Fibroblast of skin of right biceps (primary cell): Measurements from ENCODE around the gene CHST8.

Experiments used
- DNase-seq: peaks from one replicate; pipeline ENCODE4 v3.0.0-alpha.2; 2013

The CHST8 gene

GRCh38 chr19:33674626-33675367 lies 53.0 kb downstream of the CHST8 start:
- no peak for DNase-seq

DNA sequence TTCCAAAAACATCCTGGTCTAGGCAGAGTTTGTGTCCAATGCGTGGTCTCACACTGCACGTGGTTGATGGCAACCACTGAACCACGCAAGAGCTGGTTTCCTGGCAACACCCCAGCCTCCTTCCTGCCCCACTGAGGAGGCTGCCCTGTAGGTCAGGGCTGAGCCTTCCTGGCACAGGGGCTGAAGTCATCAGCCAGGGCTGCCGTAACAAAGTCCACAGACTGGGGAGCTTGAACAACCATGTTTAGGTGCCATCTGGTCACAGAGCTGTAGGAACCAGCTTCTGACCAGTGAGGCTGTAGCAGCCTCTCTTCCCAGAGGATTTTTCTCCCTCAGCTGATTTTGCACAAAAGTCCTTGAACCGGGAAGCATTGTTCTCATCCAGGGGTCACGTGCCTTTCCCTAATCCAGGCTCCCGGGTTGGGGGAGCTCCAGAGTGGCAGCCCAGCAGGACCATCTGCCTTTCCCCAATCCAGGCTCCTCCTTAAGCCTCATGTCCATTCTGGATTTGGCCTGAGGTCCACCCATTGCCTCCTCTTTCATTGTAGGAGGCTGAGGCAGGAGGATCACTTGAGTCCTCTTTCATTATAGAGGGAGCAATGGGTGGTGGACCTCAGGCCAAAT lies 53.9 kb downstream of the CHST8 start:
- DNase-seq = no peak

- DNase-seq = no peak
These were observed 55.4 kb downstream of the CHST8 start for GRCh38 chr19:33676999-33677665.

DNA sequence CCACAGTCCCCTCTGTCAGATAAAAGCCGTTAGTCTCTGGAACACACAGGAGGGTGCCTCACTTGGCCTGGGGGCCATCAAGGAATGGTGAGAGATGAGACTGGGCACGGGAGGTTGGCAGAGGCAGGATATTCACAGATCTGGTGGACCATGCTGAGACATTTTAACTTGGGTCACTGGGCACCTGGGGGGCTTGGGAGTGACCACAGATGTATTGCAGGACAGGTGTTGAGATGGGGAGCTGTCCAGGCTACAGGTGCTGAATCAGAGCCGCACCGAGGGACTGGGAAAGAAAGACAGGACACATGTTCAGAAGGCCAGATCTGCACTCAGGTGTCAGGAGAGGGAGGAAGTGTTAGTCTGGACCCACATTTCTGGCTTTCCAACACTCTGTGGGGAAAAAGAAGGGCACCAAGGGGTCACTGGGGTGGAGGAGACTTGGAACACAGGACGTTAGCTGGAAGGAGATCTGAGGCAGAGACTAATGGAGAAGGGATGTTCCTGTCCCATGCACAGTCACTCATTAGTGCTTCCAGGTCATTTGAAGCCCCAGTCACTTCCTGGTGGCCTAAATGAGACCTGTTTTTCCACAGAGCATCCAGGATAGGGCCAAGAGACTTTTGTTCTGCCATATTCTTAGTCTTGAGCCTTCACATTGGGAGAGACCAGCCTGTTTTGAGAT lies 56.1 kb downstream of the CHST8 start:
- DNase-seq = no peak

DNA sequence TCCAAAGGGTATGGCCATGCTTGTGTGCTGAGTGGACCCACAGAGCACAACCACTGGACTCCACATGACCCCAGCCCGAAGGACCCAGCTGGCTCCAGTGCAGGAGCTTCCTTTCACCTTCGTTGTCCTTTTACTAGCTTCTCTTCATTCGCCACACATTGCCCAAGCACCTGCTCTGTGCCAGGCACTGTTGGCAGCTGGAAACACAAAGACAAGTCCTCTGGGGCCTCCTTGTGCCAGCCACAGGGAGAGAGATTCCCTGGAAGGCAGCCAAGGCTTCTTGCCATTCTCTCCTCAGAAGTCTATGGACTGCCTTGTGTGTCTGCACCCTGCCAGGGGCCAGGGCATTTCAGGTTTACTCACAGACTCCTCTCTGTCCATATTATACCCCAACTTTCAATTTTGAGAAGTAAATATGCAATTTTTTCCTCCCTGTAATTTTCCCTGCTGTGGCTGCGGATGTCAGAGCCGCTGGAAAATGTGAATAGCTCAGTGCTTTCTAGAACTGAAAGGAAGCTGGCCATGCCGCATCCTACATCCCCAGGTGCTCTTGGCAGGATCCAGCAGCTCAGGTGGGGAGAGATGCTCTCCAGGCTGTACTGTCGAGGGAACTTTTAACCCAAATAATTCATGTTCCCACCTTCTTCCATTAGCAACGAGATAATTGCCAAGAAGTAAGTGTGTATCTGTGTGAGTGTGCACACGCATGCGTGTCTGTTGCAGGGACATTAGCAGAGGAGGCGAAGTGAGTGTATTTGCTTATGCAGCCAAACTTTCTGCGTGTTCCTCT lies 57.2 kb downstream of the CHST8 start:
- no peak for DNase-seq

GRCh38 chr19:33679696-33680095 lies 57.9 kb downstream of the CHST8 start:
- DNase-seq = no peak

GRCh38 chr19:33681081-33681680 lies 59.4 kb downstream of the CHST8 start:
- DNase-seq = no peak

DNA sequence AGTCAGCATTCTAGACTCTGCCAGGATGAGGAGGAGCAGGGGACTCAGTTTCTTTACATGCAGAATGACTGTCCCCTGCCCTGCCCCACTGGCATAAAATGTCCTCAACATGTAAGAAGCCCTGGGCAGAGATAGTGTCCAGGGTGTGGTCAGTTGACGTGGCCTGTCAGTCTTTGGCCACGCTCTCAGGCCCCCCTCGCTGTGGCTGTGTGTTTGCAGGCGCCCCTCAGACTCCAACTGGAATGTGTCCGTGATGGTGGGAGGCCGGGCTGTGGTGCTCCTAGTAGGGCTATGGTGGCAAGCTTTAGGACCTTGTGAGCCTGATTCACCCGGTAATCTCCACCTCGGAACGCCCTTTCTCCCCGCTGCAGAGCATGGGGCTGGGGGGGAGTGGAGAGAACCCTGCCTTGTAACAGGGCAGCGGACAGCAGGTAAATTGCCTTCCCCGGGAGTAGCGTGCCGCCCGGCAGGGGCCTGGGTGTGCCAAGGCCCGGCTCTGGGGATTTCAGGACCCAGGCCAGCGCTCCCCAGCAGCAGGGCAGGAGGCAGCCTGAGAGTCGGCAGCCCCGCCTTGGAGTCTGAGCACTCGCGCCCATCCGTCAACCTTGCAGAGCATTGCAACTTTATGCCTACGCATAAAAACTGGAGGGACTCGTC lies 62.3 kb downstream of the CHST8 start:
- DNase-seq = peak; percentile 26

- no peak for DNase-seq
These were observed 62.9 kb downstream of the CHST8 start for GRCh38 chr19:33684538-33685232.

DNA sequence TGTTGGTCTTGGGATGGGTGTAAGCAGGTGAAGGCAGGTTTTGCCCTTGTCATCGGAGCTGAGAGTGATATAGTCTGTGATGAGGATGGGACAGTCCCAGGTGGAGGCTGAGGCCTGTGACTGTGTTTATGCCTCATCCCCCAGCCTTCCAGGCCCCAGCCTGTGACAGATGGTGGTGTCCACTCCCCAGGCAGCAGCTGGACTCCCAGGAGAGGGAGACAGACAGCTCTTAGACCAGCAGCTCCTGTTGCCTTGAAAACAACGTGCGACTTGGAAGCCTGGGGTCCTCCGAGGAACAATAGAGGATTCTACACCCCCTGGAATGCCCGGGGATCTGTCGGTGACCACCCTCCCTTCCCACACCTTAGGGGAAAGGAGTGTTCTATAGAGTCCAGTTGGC lies 63.8 kb downstream of the CHST8 start:
- no peak for DNase-seq

GRCh38 chr19:33686262-33686661 lies 64.5 kb downstream of the CHST8 start:
- no peak for DNase-seq

- no peak for DNase-seq
These were observed 65.1 kb downstream of the CHST8 start for GRCh38 chr19:33686687-33687480.

DNA sequence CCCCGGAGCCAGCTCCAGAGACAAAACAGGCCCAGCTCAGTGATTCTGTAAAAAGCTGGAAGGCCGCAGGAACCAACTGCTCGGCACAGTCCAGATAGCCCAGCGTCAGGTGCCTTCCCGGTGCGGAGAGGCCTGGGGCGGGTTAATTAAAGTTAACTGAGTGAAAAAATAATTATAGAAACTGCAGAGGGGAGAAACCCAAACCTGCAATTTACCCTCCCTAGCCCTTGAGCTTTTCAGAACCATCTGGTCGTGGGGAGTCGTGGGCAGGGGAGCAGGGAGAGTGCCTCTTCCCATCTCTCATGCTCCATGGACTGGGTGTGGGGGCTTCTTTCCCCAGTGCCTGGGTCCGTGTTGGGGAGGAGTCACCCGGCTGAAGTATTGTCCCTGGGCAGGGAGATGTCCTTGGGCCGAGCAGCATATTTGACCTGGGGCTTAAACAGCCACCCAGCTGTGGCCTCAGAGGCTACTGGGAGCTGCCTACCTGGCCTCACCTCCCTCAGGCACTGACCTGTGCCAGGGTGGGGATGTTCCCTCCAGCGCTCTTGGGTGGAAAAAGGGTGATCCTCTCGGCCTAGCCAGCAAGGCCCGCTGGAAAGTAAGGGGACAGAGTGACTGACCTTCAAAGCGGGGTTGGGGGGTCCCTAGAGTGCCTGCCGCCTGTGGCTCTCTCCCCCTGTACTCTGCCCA lies 65.9 kb downstream of the CHST8 start:
- no peak for DNase-seq

DNA sequence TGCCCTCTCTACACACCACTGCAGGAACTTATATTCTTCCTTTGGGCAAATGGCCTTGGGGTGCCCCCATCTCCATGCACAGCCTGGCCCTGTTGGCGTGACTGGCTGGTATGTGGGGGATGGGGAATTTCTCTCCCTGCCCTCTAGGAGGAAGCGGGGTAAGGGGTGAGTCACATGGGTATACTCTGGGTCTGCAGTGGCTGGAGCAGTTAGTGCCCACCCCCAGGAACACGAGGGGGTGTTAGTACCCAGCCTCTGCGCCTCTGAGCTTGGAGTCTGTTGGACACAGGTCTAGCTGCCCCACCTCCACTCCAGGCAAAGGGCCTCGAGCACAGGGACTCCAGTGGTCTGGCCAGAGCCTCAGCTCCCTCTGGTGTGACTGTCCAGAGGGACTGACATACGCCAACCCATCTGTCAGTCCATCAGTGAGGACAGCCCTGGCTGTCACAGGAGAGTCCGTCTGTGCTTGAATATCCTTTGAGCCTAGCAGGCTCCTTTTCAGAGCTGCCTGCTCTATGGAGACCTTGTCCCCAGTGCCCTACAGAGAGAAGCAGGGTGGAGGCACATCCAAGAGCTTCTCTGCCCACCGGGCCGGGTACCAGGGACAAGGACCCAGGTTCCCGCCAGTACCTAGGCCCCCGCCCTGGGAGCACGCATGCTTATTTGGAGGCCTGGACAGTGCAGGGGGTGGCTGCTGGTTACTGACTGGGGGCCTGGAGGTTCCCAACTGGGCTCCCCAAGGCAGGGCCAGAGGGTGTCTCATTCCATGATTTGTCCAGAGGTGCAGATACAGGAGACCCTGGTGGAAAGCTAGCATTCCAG lies 66.6 kb downstream of the CHST8 start:
- DNase-seq = no peak

DNA sequence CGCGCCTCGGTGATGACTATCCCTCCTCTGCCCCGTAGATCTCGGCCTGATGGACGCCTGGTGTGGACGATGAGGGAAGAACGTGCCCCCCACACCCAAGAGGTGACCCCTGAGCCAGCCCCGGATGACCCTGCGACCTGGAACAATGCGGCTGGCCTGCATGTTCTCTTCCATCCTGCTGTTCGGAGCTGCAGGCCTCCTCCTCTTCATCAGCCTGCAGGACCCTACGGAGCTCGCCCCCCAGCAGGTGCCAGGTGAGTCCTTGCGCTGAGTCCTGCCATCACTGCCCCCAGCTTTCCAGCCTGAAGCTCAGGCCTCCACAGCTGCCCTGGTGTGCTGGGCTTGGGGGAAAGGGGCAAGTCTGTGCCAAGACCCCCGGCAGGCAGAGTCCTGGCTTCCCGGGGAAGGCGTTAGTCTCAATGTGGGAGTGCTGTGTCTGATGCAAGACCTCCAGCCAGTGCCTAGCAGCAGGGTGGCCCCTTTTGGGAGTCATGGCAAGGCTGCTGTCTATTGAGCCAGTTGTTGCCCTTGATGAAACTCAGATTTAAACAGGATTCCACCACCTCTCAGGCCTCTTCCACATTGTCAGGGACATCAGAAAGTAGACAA lies 67.5 kb downstream of the CHST8 start:
- no peak for DNase-seq

DNA sequence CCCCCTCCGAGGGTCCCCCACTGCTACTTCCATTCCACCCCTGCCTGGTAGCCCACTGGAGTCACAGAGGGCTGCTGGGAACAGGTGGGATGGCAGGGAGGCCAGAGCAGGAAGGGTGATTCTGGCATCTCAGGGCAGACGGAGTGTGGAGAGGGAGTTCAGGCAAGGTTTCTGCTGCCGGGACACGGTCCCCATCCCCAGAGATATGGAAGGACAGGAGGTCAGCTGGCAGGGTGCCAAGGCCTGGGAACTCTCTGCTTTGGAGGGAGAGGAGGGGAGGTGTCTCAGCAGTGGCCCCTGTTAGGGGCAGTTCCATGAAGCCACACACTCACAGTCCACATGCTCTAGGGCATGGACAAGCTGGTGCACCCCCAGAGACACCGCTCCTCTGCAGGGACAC lies 68.1 kb downstream of the CHST8 start:
- DNase-seq = no peak

GRCh38 chr19:33690378-33691029 lies 68.8 kb downstream of the CHST8 start:
- DNase-seq = no peak

DNA sequence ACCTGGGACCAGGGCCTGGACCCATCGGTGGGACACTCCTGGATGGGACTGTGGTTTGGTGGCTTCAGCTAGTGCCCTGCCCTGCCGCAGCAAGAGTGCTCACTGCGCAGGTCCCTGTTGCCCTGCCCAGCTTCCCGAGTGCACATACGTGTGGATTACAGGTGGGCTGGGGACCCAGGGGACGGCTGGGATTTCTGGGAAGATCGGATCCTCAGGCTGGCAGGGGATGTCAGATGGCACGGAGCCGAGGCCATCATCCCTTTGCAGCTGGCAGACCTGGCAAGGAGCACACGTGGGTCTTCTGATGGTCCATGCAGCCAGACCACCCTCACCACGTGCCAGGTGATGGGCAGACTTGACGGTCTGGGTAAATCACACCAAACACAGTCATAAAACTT lies 69.3 kb downstream of the CHST8 start:
- no peak for DNase-seq
